GM12878 (cell line): ENCODE data around the gene DCUN1D4. TPM values are rescaled to one million over a fixed set of nuclear protein-coding genes. Genes with fewer than 3 reads are reported as not detected.

Source experiments
- ATAC-seq: fragments of 200-7000 bp; cut with Tn5 transposase; 3 replicates; pipeline ENCODE4 v1.9.1; 2020; ENCODE audit warnings: mild to moderate bottlenecking, moderate library complexity
- BruUV-seq: library from RNA; stranded (reverse); fragments of 400-500 nt; replicated peaks from 2 replicates; lab custom pipeline; 2021; lab: Mats Ljungman, UMichigan
- CTCF ChIA-PET: fragments of 300-600 bp; sonication (Branson Sonifier 250); formaldehyde crosslinking; extraction: SDS; loops from one replicate; lab custom pipeline; 2021; ENCODE audit warnings: inconsistent platforms; lab: Yijun Ruan, JAX
- POLR2A ChIA-PET: fragments of 350-600 bp; formaldehyde crosslinking; extraction: SDS; loops from one replicate; lab custom pipeline; 2021; ENCODE audit warnings: inconsistent platforms; lab: Charles Lee
- RAD21 ChIA-PET: fragments of 300-600 bp; sonication (Branson Sonifier 250); formaldehyde crosslinking; loops from one replicate; lab custom pipeline; 2023; ENCODE audit warnings: antibody characterized with exemption; ENCODE audit not compliant: unreplicated experiment; lab: Charles Lee
- SMC1A ChIA-PET: fragments of 300-600 bp; sonication (Branson Sonifier 250); formaldehyde crosslinking; loops from one replicate; lab custom pipeline; 2023; ENCODE audit not compliant: unreplicated experiment, uncharacterized antibody; lab: Charles Lee
- DNase-seq: peaks from one replicate; pipeline ENCODE4 v3.0.0-alpha.2; 2011; ENCODE audit warnings: low read depth, low spot score
- FAIRE-seq: peaks from 3 replicates; lab custom pipeline; 2011; peaks lifted over from hg19 to GRCh38; lab: Jason Lieb, UNC
- H2AFZ ChIP-seq: 2 replicates; pipeline ENCODE4 v1.6.0; 2011; ENCODE audit warnings: low read depth, low read length, control low read depth; ENCODE audit not compliant: control insufficient read depth
- H3K27ac ChIP-seq: 2 replicates; pipeline ENCODE4 v1.5.1; 2011; ENCODE audit warnings: control low read depth; ENCODE audit not compliant: control insufficient read depth, insufficient read depth
- H3K27me3 ChIP-seq, 2 experiments: replicated peaks in 1 of 2; 2 replicates each; pipeline versions ENCODE4 v1.6.0 to v1.6.1; 2011; ENCODE audit warnings: low read length in 1 of 2; ENCODE audit not compliant: control insufficient read depth in 2 of 2, insufficient read depth in 2 of 2
- H3K36me3 ChIP-seq, 2 experiments: 2 replicates each; pipeline ENCODE4 v1.5.1; 2011; ENCODE audit warnings: low read length in 1 of 2; ENCODE audit not compliant: control insufficient read depth in 2 of 2, insufficient read depth in 2 of 2
- H3K4me1 ChIP-seq: 2 replicates; pipeline ENCODE4 v1.6.1; 2011; ENCODE audit warnings: mild to moderate bottlenecking, low read length, moderate library complexity, mixed read lengths; ENCODE audit not compliant: control insufficient read depth, insufficient read depth
- H3K4me2 ChIP-seq: 2 replicates; pipeline ENCODE4 v1.6.0; 2011; ENCODE audit warnings: control low read depth; ENCODE audit not compliant: control insufficient read depth, insufficient read depth
- H3K4me3 ChIP-seq: fragments of 200-600 bp; sonication (generic); 2 replicates; pipeline ENCODE4 v1.5.1; 2016
- H3K79me2 ChIP-seq: 2 replicates; pipeline ENCODE4 v1.6.0; 2011; ENCODE audit warnings: low read length; ENCODE audit not compliant: control insufficient read depth, insufficient read depth
- H3K9ac ChIP-seq: 2 replicates; pipeline ENCODE4 v1.8.0; 2011; ENCODE audit warnings: low read length, control low read depth, mixed read lengths; ENCODE audit not compliant: control insufficient read depth, insufficient read depth
- H3K9me3 ChIP-seq: replicated peaks from 3 replicates; pipeline ENCODE4 v1.5.1; 2011; ENCODE audit warnings: mild to moderate bottlenecking, low read length; ENCODE audit not compliant: control insufficient read depth, insufficient read depth
- H4K20me1 ChIP-seq: 2 replicates; pipeline ENCODE4 v1.6.0; 2011; ENCODE audit not compliant: control insufficient read depth, insufficient read depth
- BMI1 ChIP-seq: fragments of 450-650 bp; IDR thresholded peaks from 2 replicates; pipeline ENCODE4 v1.6.1; 2016; ENCODE audit warnings: mild to moderate bottlenecking, moderate library complexity, borderline replicate concordance
- CHD1 ChIP-seq: IDR thresholded peaks from 2 replicates; pipeline ENCODE4 v1.6.1; 2012; ENCODE audit warnings: low read depth, low read length, improper control_type of control experiment
- EED ChIP-seq: sonication (generic); IDR thresholded peaks from 2 replicates; pipeline ENCODE4 v1.6.1; 2016; ENCODE audit warnings: antibody characterized with exemption, low read depth
- MEF2B ChIP-seq: fragments of 450-650 bp; IDR thresholded peaks from 2 replicates; pipeline ENCODE4 v1.6.1; 2018; ENCODE audit warnings: mild to moderate bottlenecking, moderate library complexity; ENCODE audit not compliant: partially characterized antibody, poor library complexity, severe bottlenecking
- RCOR1 ChIP-seq: conservative IDR thresholded peaks from 2 replicates; pipeline ENCODE4 v1.6.1; 2012; ENCODE audit warnings: low read depth, low read length, improper control_type of control experiment
- SMAD5 ChIP-seq: IDR thresholded peaks from 2 replicates; pipeline ENCODE4 v1.6.1; 2016; ENCODE audit warnings: antibody characterized with exemption, low read depth
- YY1 ChIP-seq: IDR thresholded peaks from 2 replicates; pipeline ENCODE4 v1.6.1; 2011; ENCODE audit warnings: low read depth, mild to moderate bottlenecking, low read length
- WGBS: methylation state at CpG from one replicate; pipeline ENCODE4 v1.1.6; 2016; ENCODE audit warnings: low lambda C conversion rate; ENCODE audit not compliant: insufficient replicate concordance, insufficient coverage; ENCODE audit errors: missing lambda C conversion rate; 5-methylcytosine and 5-hydroxymethylcytosine counted together
- in situ Hi-C: fragments of 300-500 bp; cut with MboI; formaldehyde crosslinking; loops from 9 replicates; pipeline ENCODE4 v1.14.3; 2018; ENCODE audit warnings: mixed read lengths
- intact Hi-C: fragments of 100-400 bp; cut with micrococcal nuclease; formaldehyde crosslinking; loops from one replicate; pipeline ENCODE4 v1.14.2; 2022; ENCODE audit not compliant: unreplicated experiment
- polyA plus RNA-seq, 11 experiments: library from polyadenylated mRNA; depleted of rRNA in 4 of 11; unstranded in 6 of 11; stranded (reverse) in 5 of 11; fragments of >200 nt; fragmentation: Nextera tagmentation in 4 of 11; fragmentation: Illumina TruSeq in 1 of 11; extraction: Ambion mirVana in 4 of 11; extraction: Trizol in 1 of 11; gene quantifications; 1 replicate in 1 of 11; 2 replicates in 10 of 11; pipeline versions ENCODE4 v1.2.1 to v1.2.3, GENCODE V29; 2011 to 2016; ENCODE audit warnings: inconsistent platforms in 2 of 11, missing spikeins in 2 of 11, low read depth in 1 of 11
- total RNA-seq, 4 experiments: library from RNA; depleted of rRNA in 3 of 4; stranded (reverse); fragments of >200 nt in 3 of 4; fragmentation: Illumina TruSeq in 1 of 4; extraction: Trizol in 1 of 4; gene quantifications; 2 replicates each; pipeline versions ENCODE4 v1.2.1 to v1.2.3, GENCODE V29; 2013 to 2021
- TF ChIP-seq, protein P1 (sequence below): fragments of 450-650 bp; IDR thresholded peaks from 2 replicates; pipeline ENCODE4 v1.6.1; 2016; ENCODE audit warnings: mild to moderate bottlenecking
- TF ChIP-seq, protein P2 (sequence below): fragments of 450-650 bp; IDR thresholded peaks from 2 replicates; pipeline ENCODE4 v1.6.1; 2016; ENCODE audit warnings: mild to moderate bottlenecking, moderate library complexity, borderline replicate concordance

The DCUN1D4 gene
- total and polyA plus RNA-seq, 10 of the 15 experiments (the other 5 are each of a cell fraction or from before 2014, with no cell fraction given): 7.1 to 62.6 (median 16.8) TPM

- TF ChIP-seq BMI1: no peak
- TF ChIP-seq RCOR1: 0 out of 2 replicates have a peak, but pooled peaks have one; percentile 38
- no peak for TF ChIP-seq CHD1
- no peak; the same call in 1 of the 2 replicates for TF ChIP-seq EED
- TF ChIP-seq MEF2B: peak; percentile 44
- TF ChIP-seq, all 136 proteins: peak for 31
Measured at GRCh38 chr4:51844153-51845054, 1.5 kb downstream of the DCUN1D4 start (continued).

- intact Hi-C loops (no loop called here), in situ Hi-C loops (no loop called here)
- ChIA-PET SMC1A (interaction anchor here (1.0 to 1.3 kb wide), 2 partner anchors 17 to 19 kb away, joined by 3 to 4 read pairs; no protein-coding TSS in a partner anchor), RAD21 (no interaction called here), POLR2A (no interaction called here), CTCF (interaction anchor here (0.7 to 1.0 kb wide), 2 partner anchors 10 to 34 kb away, joined by 3 read pairs; no protein-coding TSS in a partner anchor)
- BruUV-seq: no TSS peak
- Histone ChIP-seq H3K9me3 (no peaks in the 10 kb centered on the region), H3K27me3 (no peaks in the 10 kb centered on the region), H4K20me1 (no peaks in the 10 kb centered on the region), H3K27ac (peak overlapping the region; percentile 42; the same call in 1 of the 2 replicates), H2AFZ (peak overlapping the region; percentile 77), H3K4me2 (peak overlapping the region; percentile 92), H3K9ac (peak overlapping the region; percentile 58; the same call in 1 of the 2 replicates), H3K79me2 (peaks cover 36% of the 10 kb centered on the region), H3K4me1 (peaks cover 5% of the 10 kb centered on the region), H3K4me3 (peak overlapping the region; percentile 93), H3K36me3 (peaks cover 0 to 3% of the 10 kb centered on the region in 2 experiments; a peak in 2 of 4 replicates)
- DNase-seq (peak; percentile 13), FAIRE-seq (no peak), ATAC-seq (no peak)
- WGBS: 66% methylated on average over 6 of the region's 6 CpGs
- TF ChIP-seq SMAD5: 0 out of 2 replicates have a peak, but pooled peaks have one; percentile 0
- TF ChIP-seq, protein P1, sequence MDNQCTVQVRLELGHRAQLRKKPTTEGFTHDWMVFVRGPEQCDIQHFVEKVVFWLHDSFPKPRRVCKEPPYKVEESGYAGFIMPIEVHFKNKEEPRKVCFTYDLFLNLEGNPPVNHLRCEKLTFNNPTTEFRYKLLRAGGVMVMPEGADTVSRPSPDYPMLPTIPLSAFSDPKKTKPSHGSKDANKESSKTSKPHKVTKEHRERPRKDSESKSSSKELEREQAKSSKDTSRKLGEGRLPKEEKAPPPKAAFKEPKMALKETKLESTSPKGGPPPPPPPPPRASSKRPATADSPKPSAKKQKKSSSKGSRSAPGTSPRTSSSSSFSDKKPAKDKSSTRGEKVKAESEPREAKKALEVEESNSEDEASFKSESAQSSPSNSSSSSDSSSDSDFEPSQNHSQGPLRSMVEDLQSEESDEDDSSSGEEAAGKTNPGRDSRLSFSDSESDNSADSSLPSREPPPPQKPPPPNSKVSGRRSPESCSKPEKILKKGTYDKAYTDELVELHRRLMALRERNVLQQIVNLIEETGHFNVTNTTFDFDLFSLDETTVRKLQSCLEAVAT: peak; percentile 98
- TF ChIP-seq YY1: no peak
- TF ChIP-seq, protein P2, sequence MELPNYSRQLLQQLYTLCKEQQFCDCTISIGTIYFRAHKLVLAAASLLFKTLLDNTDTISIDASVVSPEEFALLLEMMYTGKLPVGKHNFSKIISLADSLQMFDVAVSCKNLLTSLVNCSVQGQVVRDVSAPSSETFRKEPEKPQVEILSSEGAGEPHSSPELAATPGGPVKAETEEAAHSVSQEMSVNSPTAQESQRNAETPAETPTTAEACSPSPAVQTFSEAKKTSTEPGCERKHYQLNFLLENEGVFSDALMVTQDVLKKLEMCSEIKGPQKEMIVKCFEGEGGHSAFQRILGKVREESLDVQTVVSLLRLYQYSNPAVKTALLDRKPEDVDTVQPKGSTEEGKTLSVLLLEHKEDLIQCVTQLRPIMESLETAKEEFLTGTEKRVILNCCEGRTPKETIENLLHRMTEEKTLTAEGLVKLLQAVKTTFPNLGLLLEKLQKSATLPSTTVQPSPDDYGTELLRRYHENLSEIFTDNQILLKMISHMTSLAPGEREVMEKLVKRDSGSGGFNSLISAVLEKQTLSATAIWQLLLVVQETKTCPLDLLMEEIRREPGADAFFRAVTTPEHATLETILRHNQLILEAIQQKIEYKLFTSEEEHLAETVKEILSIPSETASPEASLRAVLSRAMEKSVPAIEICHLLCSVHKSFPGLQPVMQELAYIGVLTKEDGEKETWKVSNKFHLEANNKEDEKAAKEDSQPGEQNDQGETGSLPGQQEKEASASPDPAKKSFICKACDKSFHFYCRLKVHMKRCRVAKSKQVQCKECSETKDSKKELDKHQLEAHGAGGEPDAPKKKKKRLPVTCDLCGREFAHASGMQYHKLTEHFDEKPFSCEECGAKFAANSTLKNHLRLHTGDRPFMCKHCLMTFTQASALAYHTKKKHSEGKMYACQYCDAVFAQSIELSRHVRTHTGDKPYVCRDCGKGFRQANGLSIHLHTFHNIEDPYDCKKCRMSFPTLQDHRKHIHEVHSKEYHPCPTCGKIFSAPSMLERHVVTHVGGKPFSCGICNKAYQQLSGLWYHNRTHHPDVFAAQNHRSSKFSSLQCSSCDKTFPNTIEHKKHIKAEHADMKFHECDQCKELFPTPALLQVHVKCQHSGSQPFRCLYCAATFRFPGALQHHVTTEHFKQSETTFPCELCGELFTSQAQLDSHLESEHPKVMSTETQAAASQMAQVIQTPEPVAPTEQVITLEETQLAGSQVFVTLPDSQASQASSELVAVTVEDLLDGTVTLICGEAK: peak; percentile 48; the same call in 1 of the 2 replicates
Measured at GRCh38 chr4:51845055-51845426, 2.1 kb downstream of the DCUN1D4 start.
